Fibroblast of the aortic adventitia (primary cell): ENCODE data around the gene CENPC. TPM values are rescaled to one million over a fixed set of nuclear protein-coding genes. Genes with fewer than 3 reads are reported as not detected.
A peak's percentile ranks its signal among the peaks of the same experiment; 100 is the strongest.

Experiments
- DNase-seq: peaks from one replicate; pipeline ENCODE4 v3.0.0-alpha.2; 2010; ENCODE audit warnings: low read depth
- H3K4me3 ChIP-seq: 2 replicates; pipeline ENCODE4 v1.5.1; 2011; ENCODE audit warnings: low read depth, mild to moderate bottlenecking, control low read depth, low read length, moderate library complexity
- total RNA-seq: library from RNA; depleted of rRNA; stranded (reverse); fragments of >200 nt; gene quantifications from 2 replicates; pipeline ENCODE4 v1.2.3, GENCODE V29; 2012; ENCODE audit warnings: low replicate concordance
- TF ChIP-seq, protein P1 (sequence below): IDR thresholded peaks from 2 replicates; pipeline ENCODE4 v1.5.1; 2011; ENCODE audit warnings: mild to moderate bottlenecking, low read length, control low read depth, inconsistent platforms; ENCODE audit not compliant: insufficient read depth

The CENPC gene
- total RNA-seq: 27.4 and 30.5 TPM in 2 replicates

GRCh38 chr4:67545199-67546003, at the start of gene CENPC:
TSS of gene CENPC (minus strand) at chr4:67545503. CDS start at chr4:67545355, 148 bp downstream.
- TF ChIP-seq, protein P1, sequence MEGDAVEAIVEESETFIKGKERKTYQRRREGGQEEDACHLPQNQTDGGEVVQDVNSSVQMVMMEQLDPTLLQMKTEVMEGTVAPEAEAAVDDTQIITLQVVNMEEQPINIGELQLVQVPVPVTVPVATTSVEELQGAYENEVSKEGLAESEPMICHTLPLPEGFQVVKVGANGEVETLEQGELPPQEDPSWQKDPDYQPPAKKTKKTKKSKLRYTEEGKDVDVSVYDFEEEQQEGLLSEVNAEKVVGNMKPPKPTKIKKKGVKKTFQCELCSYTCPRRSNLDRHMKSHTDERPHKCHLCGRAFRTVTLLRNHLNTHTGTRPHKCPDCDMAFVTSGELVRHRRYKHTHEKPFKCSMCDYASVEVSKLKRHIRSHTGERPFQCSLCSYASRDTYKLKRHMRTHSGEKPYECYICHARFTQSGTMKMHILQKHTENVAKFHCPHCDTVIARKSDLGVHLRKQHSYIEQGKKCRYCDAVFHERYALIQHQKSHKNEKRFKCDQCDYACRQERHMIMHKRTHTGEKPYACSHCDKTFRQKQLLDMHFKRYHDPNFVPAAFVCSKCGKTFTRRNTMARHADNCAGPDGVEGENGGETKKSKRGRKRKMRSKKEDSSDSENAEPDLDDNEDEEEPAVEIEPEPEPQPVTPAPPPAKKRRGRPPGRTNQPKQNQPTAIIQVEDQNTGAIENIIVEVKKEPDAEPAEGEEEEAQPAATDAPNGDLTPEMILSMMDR: no peak

DNA sequence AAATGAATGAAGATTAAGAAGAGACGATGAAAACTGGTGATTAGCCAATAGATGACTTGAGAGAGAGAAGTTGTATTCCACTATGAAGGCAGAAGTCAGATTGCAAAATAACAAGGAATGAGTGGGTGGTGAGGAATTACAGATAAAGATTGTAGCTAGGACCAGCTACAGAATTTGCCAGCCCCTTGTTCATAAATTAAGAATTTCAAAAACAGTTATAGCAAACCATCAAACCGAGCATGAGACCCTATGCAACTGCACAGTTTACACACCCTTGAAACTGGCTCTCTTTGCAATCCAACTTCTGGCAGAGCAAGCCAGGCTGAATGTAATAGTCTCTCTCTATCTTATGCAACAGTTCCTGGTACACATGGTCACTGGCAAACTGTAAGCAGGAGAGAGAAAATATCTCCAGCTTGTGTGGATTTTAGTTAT, 48.5 kb upstream of the CENPC start:
- TF ChIP-seq, protein P1: no peak
- no peak overlapping the region for H3K4me3 ChIP-seq
- peak; percentile 84 for DNase-seq

More at GRCh38 chr4:67545199-67546003, at the start of gene CENPC:
- peak within 1 kb of the TSS; percentile 79 for H3K4me3 ChIP-seq
- DNase-seq: peak; percentile 97

DNA sequence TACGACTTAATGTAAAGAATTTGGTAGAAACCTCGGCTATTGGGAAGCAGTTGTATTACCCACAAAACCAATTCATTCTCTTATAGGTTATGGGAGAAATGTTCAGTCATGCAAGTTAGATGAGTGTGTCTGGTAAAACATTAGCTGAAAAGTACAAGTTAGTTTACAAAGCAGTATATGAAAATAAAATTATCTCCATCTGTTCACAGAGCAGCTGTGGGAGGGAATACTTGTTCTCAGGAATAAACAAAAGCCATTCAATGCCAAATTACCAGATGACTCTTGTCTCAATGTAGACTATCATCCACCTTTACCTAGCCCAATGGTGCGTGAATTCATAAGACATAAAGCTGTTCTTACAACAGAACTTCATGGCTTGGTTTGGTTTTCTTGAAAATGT, 41.9 kb upstream of the CENPC start:
- no peak for DNase-seq
- TF ChIP-seq, protein P1: no peak
- no peak overlapping the region for H3K4me3 ChIP-seq

GRCh38 chr4:67584496-67584895, 39.2 kb upstream of the CENPC start:
- DNase-seq: no peak
- TF ChIP-seq, protein P1: no peak
- H3K4me3 ChIP-seq: no peak overlapping the region

- TF ChIP-seq, protein P1: no peak
- no peak overlapping the region for H3K4me3 ChIP-seq
- DNase-seq: no peak
These were observed 36.6 kb upstream of the CENPC start for GRCh38 chr4:67581913-67582312.

DNA sequence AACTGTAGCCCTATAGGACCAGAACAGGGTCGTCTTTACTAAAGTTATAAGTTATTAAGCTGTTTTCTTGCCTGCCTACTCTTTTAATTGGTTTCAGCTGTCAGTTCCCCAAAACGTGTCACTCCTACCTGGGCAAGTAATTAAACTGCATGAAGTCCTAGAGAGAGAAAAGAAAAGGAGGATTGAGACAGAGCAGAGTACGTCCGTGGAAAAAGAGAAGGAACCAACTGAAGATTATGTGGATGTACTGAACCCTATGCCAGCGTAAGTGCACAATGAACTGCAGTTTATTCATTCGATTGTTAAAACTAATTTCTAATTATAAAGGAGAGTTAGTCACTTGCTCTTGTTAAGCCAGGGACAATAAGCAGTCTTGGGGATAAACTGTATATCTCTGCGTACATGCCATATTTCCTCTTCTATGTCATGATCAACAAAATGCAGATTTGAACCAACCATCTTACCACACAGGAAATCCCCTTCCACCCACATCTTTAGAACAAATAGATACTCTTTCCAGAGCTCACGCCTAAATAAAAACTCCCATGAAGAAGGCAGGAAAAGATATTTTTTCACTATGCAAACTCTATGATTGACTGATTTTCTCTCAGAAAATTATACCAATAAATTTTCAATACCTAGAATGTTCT, 36.0 kb upstream of the CENPC start:
- no peak for DNase-seq
- no peak overlapping the region for H3K4me3 ChIP-seq
- TF ChIP-seq, protein P1: no peak
